B cell (primary cell): ENCODE measurements around the gene HIGD1C. TPM values are rescaled to one million over a fixed set of nuclear protein-coding genes. Genes with fewer than 3 reads are reported as not detected.

Source experiments
- ATAC-seq: fragments of 200-7000 bp; cut with Tn5 transposase; one replicate; pipeline ENCODE4 v1.10.0; 2021; ENCODE audit warnings: low read depth, mild to moderate bottlenecking, moderate number of reproducible peaks, moderate library complexity
- CTCF ChIA-PET: fragments of 350-600 bp; sonication (Branson Sonifier 250); formaldehyde crosslinking; loops from one replicate; lab custom pipeline; 2021; ENCODE audit warnings: antibody characterized with exemption, inconsistent platforms; lab: Charles Lee
- POLR2A ChIA-PET: fragments of 350-600 bp; sonication (Branson Sonifier 250); formaldehyde crosslinking; loops from one replicate; lab custom pipeline; 2021; ENCODE audit warnings: antibody characterized with exemption; lab: Charles Lee
- DNase-seq: peaks from one replicate; pipeline ENCODE4 v3.0.0; 2013
- H2AFZ ChIP-seq: 2 replicates; pipeline ENCODE4 v1.6.1; 2012; ENCODE audit warnings: mild to moderate bottlenecking, low read depth, low read length; ENCODE audit not compliant: insufficient read depth, poor library complexity, severe bottlenecking
- H3K27ac ChIP-seq, 2 donors: 1 replicate in 1 of 2; 2 replicates in 1 of 2; pipeline ENCODE4 v1.5.1; 2012 to 2013; ENCODE audit warnings: low read length in 2 of 2, mild to moderate bottlenecking in 2 of 2, moderate library complexity in 1 of 2
- H3K27me3 ChIP-seq, 4 experiments: fragments of 200-600 bp in 1 of 4; sonication (generic) in 1 of 4; replicated peaks in 1 of 4; 1 replicate in 2 of 4; 2 replicates in 2 of 4; pipeline versions ENCODE4 v1.6.1 to v1.7.0; 2013 to 2016; ENCODE audit warnings: low read length in 3 of 4, mild to moderate bottlenecking in 2 of 4, mixed read lengths in 1 of 4, moderate library complexity in 1 of 4; ENCODE audit not compliant: insufficient read depth in 4 of 4, control insufficient read depth in 3 of 4; ENCODE audit errors: control extremely low read depth in 1 of 4
- H3K36me3 ChIP-seq, 2 experiments: replicated peaks in 1 of 2; 1 replicate in 1 of 2; 2 replicates in 1 of 2; pipeline versions ENCODE4 v1.6.1 to v1.7.1; 2013; ENCODE audit warnings: low read length in 1 of 2; ENCODE audit not compliant: insufficient read depth in 2 of 2, control insufficient read depth in 1 of 2; ENCODE audit errors: control extremely low read depth in 1 of 2, extremely low read depth in 1 of 2
- H3K4me1 ChIP-seq, 2 donors: fragments of 200-600 bp in 1 of 2; sonication (generic) in 1 of 2; 1 replicate in 1 of 2; 2 replicates in 1 of 2; pipeline versions ENCODE4 v1.5.1 to v1.6.1; 2013 to 2017; ENCODE audit warnings: low read length in 2 of 2; ENCODE audit not compliant: control insufficient read depth in 2 of 2, insufficient read depth in 2 of 2
- H3K4me2 ChIP-seq: replicated peaks from 2 replicates; pipeline ENCODE3; 2012; ENCODE audit warnings: mild to moderate bottlenecking, low read depth, low read length; ENCODE audit not compliant: poor library complexity, severe bottlenecking
- H3K4me3 ChIP-seq, 5 experiments: fragments of 200-600 bp in 1 of 5; sonication (generic) in 1 of 5; 1 replicate in 3 of 5; 2 replicates in 2 of 5; pipeline versions ENCODE4 v1.5.1 to v1.7.0; 2011 to 2016; ENCODE audit warnings: low read length in 4 of 5, mild to moderate bottlenecking in 4 of 5, low read depth in 2 of 5, control low read depth in 1 of 5, moderate library complexity in 1 of 5; ENCODE audit not compliant: insufficient read depth in 1 of 5; ENCODE audit errors: control extremely low read depth in 1 of 5, extremely low read depth in 1 of 5
- H3K79me2 ChIP-seq: fragments of 200-600 bp; sonication (generic); one replicate; pipeline ENCODE4 v1.6.0; 2016; ENCODE audit warnings: low read length; ENCODE audit not compliant: control insufficient read depth, insufficient read depth
- H3K9ac ChIP-seq: fragments of 200-600 bp; sonication (generic); 2 replicates; pipeline ENCODE4 v1.6.1; 2017; ENCODE audit warnings: mild to moderate bottlenecking, low read length, moderate library complexity
- H3K9me3 ChIP-seq, 3 donors: one replicate each; pipeline versions ENCODE4 v1.6.1 to v1.7.1; 2013; ENCODE audit warnings: low read length in 2 of 3; ENCODE audit not compliant: control insufficient read depth in 2 of 3, insufficient read depth in 1 of 3; ENCODE audit errors: control extremely low read depth in 1 of 3
- H4K20me1 ChIP-seq: 2 replicates; pipeline ENCODE4 v1.6.0; 2012; ENCODE audit warnings: mild to moderate bottlenecking, low read length; ENCODE audit not compliant: insufficient read depth, control insufficient read depth, poor library complexity, severe bottlenecking
- H3K27ac Mint-ChIP-seq: one replicate; pipeline ENCODE4 v1.8.0; 2021; ENCODE audit warnings: mixed read lengths
- H3K27me3 Mint-ChIP-seq: one replicate; pipeline ENCODE4 v1.8.0; 2021; ENCODE audit warnings: mixed read lengths
- H3K4me1 Mint-ChIP-seq: one replicate; pipeline ENCODE4 v1.8.0; 2021; ENCODE audit warnings: mixed read lengths
- H3K4me3 Mint-ChIP-seq: one replicate; pipeline ENCODE4 v1.8.0; 2021; ENCODE audit warnings: mixed read lengths
- H3K9me3 Mint-ChIP-seq: one replicate; pipeline ENCODE4 v1.8.0; 2022; ENCODE audit warnings: mixed read lengths; ENCODE audit not compliant: insufficient read depth
- CTCF ChIP-seq: fragments of 200-600 bp; IDR thresholded peaks from one replicate; pipeline ENCODE4 v1.8.0; 2022; ENCODE audit warnings: antibody characterized with exemption, mild to moderate bottlenecking
- EZH2 ChIP-seq: IDR thresholded peaks from 2 replicates; pipeline ENCODE4 v1.6.1; 2012; ENCODE audit warnings: borderline replicate concordance, low read depth, mild to moderate bottlenecking, moderate library complexity, low read length; ENCODE audit not compliant: insufficient read depth, poor library complexity, severe bottlenecking
- WGBS: methylation state at CpG from one replicate; pipeline ENCODE4 v1.1.5; 2013; ENCODE audit warnings: missing lambda C conversion rate; ENCODE audit not compliant: insufficient coverage; 5-methylcytosine and 5-hydroxymethylcytosine counted together
- intact Hi-C: fragments of 100-400 bp; cut with micrococcal nuclease; formaldehyde crosslinking; loops from one replicate; pipeline ENCODE4 v1.10.0; 2022
- polyA plus RNA-seq: library from polyadenylated mRNA; depleted of rRNA; stranded (reverse); fragments of >200 nt; gene quantifications from 2 replicates; pipeline ENCODE4 v1.2.3, GENCODE V29; 2012
- total RNA-seq, 2 donors: library from RNA; stranded (reverse); fragments of 120-200 nt in 1 of 2; gene quantifications; 1 replicate in 1 of 2; 2 replicates in 1 of 2; pipeline versions ENCODE4 v1.2.3 to v1.2.4, GENCODE V29; 2013 to 2022

HIGD1C gene
- total and polyA plus RNA-seq, 2 donors (not counting 1 experiment from before 2014, with no cell fraction given), result not detected

DNA sequence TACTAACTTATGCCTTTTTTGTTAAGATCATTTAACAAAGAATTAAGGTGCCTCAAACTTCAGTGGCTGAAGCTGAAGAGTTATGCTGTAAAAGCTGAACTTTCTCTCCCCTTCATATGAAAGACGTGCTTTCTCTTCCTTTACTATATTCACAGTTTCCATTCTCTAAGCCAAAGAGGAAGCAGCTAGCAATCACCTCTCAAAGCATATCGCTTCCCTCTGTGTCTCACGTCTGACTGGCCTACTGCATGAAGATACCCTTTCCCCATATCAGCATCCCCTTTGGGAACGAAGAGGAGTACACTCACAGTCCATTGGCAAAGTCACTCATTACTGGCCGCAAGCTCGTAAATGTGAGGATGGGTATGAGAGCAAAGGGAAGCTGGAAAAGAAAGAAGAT, 38.9 kb downstream of the HIGD1C start:
- Histone ChIP-seq H3K4me2 (no peak overlapping the region), H3K27me3 (no peaks in the 10 kb centered on the region), H2AFZ (no peak overlapping the region), H4K20me1 (no peaks in the 10 kb centered on the region), H3K27ac (no peak overlapping the region), H3K9me3 (no peaks in the 10 kb centered on the region), H3K9ac (no peak overlapping the region), H3K36me3 (peaks cover 5 to 62% of the 10 kb centered on the region in 2 experiments), H3K4me1 (peaks cover 0 to 2% of the 10 kb centered on the region in 2 donors), H3K79me2 (no peaks in the 10 kb centered on the region), H3K4me3 (no peak overlapping the region)
- Mint-ChIP-seq H3K9me3 (no peaks in the 10 kb centered on the region), H3K4me1 (peaks cover 4% of the 10 kb centered on the region), H3K27ac (no peak overlapping the region), H3K27me3 (no peaks in the 10 kb centered on the region), H3K4me3 (no peak overlapping the region)
- no peak for TF ChIP-seq CTCF
- no peak for TF ChIP-seq EZH2
- WGBS, result 79% methylated on average over 3 of the region's 6 CpGs
- no peak for DNase-seq
- intact Hi-C loops, result no loop called here
- CTCF ChIA-PET, result interaction anchor here (0.8 to 2.2 kb wide), 3 partner anchors 63 to 350 kb away, joined by 3 to 14 read pairs (median 3); no protein-coding TSS in a partner anchor
- no peak for ATAC-seq
- POLR2A ChIA-PET, result no interaction called here

- POLR2A ChIA-PET, result no interaction called here
- CTCF ChIA-PET, result interaction anchor here (0.5 to 2.2 kb wide), 2 partner anchors 64 to 167 kb away, joined by 3 to 14 read pairs; no protein-coding TSS in a partner anchor
- Mint-ChIP-seq H3K4me3 (no peak overlapping the region), H3K4me1 (no peaks in the 10 kb centered on the region), H3K27me3 (no peaks in the 10 kb centered on the region), H3K27ac (no peak overlapping the region), H3K9me3 (no peaks in the 10 kb centered on the region)
- Histone ChIP-seq H3K4me1 (no peaks in the 10 kb centered on the region), H3K27ac (no peak overlapping the region), H4K20me1 (no peaks in the 10 kb centered on the region), H3K4me3 (no peak overlapping the region), H3K4me2 (no peak overlapping the region), H3K27me3 (no peaks in the 10 kb centered on the region), H2AFZ (no peak overlapping the region), H3K9me3 (no peaks in the 10 kb centered on the region), H3K36me3 (peaks cover 9 to 72% of the 10 kb centered on the region in 2 experiments), H3K79me2 (no peaks in the 10 kb centered on the region), H3K9ac (no peak overlapping the region)
- WGBS, result 55% methylated on average over 2 of the region's 2 CpGs
- ATAC-seq (no peak), DNase-seq (no peak)
- TF ChIP-seq CTCF (no peak), EZH2 (no peak)
- intact Hi-C loops, result no loop called here
Measured at GRCh38 chr12:50992819-50993218, 40.5 kb downstream of the HIGD1C start.
